GM18505 (cell line): ENCODE results near the gene PGPEP1.
"Not testable (repeated sequence)": the region's sequence is repeated elsewhere in the genome, so short reads cannot be mapped to it uniquely, and the experiment has no call there.

Experiments
- ATAC-seq: cut with Tn5 transposase; IDR thresholded peaks from one replicate; pipeline ENCODE4 v1.9.1; 2021; ENCODE audit not compliant: unreplicated experiment
- POLR2A ChIP-seq: IDR thresholded peaks from 4 replicates; pipeline ENCODE4 v1.6.1; 2011; ENCODE audit warnings: borderline replicate concordance; ENCODE audit not compliant: insufficient read depth, insufficient read length; ENCODE audit errors: extremely low read depth

PGPEP1 gene

DNA sequence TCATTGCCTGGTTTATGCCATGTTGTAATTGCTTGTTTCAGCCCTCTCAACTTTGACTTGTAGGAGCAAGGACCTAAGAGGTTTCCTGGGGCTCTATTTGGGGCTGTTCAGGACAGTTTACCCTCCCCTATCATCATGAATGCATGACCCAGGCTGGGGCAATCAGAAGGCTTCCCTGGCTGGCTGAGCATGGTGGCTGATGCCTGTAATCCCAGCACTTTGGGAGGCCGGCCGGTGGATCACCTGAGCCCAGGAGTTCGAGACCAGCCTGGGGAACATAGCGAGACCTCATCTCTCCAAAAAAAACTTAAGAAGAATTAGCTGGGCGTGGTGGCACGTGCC is 11.4 kb upstream of the PGPEP1 start:
- ATAC-seq, result no peak
- TF ChIP-seq POLR2A, result no peak

DNA sequence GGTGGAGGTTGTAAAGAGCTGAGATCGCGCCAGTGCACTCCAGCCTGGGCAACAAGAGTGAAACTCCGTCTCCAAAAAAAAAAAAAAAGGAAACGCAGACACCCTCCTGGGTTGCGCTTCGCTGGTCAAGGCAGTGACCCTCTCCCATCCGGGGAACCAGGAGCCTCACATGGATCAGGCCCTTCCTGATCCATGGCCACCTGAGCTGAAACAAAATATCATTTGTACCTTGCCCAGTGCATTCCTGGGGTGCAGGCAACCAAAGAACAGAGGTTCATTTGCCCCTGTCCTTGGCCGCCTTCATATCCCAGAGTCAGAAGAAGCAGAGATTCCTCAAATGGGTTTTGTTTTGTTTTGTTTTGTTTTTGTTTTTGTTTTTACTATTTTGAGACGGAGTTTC is 9.5 kb upstream of the PGPEP1 start:
- ATAC-seq, result no peak
- TF ChIP-seq POLR2A, result no peak

DNA sequence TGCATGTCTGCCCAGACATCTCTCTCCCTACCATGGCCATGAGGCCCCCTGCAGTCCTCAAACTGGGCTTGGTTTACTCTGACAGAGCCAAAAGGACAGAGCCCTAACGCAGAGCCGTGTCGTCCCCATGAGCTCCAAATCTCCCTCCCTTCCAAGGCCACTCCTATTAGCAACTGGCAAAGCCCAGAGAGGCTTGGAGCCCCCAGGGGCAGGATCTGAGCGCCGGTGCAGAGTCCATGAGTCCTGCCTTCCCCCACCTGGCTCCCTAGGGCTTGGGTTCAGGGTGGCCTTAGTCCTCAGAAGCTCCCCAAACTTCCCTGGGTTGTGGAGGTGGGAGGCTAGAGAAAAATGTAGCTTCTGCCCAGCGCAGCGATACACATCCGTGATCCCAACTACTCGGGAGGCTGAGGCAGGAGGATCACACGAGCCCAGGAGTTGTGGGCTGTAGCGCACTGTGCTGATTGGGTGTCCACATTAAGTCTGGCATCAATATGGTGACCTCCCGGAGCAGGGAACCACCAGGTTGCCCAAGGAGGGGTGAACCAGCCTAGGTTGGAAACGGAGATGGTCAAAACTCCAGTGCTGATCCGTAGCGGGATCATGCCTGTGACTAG is 7.4 kb upstream of the PGPEP1 start:
- TF ChIP-seq POLR2A, result no peak
- ATAC-seq, result no peak

DNA sequence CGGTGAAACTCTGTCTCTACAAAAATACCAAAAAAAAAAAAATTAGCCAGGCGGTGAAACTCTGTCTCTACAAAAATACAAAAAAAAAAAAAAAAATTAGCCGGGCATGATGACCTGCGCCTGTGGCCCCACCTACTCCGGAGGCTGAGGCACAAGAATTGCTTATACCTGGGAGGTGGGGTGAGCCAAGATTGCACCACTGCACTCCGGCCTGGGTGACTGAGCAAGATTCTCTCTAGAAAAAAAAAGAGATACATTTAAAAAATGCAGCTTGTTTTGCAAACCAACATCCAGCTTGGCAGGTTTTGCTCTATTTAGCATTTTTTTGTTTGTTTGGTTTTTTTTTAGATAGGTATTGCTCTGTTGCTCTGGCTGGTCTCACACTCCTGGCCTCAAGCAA is 6.7 kb upstream of the PGPEP1 start:
- no peak for TF ChIP-seq POLR2A

DNA sequence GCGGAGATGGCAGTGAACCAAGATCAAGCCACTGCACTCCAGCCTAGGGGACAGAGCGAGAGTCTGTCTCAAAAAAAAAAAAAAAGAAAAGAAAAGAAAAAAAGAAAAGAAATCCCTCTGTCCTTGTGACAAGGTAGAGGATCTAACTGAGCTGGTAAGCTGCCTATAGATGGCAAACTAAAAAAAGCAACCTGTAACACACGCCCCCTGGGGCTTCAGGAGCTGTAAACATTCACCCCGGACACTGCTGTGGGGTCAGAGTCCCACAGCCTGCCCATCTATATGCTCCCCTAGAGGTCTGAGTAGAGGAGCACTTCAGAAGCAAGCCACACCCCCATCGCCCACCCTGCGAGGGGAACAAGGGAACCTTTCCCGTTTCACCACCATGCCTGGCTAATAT is 4.3 kb upstream of the PGPEP1 start:
- no peak for TF ChIP-seq POLR2A
- no peak for ATAC-seq

More for the DNA sequence above, 6.7 kb upstream of the PGPEP1 start:
- no peak for ATAC-seq

DNA sequence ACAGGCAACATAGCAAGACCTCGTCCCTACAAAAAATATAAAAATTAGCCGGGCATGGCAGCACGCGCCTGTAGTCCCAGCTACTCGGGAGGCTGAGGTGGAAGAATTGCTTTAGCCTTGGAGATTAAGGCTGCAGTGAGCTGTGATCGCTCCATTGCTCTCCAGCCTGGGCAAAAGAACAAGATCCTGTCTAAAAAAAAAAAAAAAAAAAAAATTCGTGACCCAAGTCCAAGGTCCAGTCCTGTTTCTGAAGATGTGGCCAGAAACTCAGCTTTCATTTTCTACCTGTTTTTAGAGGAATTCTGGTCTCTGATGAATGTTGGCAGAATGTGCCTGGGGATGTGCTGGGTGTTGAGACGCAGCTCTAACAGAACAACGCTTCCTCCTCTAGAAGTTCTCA is 1.9 kb upstream of the PGPEP1 start:
- ATAC-seq, result no peak
- no peak for TF ChIP-seq POLR2A

DNA sequence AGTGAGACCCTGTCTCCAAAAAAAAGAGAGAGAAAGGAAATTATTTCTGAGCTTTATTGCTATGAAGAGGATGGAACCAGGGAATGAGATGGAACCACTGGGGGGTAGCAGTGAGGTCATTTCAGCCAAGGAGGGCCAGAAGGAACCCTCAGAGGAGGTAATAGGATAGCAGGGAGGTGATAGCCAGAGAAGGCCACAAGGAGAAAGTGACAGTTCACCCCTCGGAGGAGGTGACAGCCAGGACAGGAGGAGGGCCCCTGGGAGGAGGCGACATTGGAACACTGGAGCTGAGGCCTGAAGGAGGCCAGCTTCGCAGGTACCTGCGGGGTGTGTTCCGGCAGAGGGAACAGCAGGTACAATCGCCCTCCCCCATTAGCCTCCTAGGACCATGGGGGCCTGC is 675 bp upstream of the PGPEP1 start:
- ATAC-seq, result no peak
- TF ChIP-seq POLR2A, result no peak

DNA sequence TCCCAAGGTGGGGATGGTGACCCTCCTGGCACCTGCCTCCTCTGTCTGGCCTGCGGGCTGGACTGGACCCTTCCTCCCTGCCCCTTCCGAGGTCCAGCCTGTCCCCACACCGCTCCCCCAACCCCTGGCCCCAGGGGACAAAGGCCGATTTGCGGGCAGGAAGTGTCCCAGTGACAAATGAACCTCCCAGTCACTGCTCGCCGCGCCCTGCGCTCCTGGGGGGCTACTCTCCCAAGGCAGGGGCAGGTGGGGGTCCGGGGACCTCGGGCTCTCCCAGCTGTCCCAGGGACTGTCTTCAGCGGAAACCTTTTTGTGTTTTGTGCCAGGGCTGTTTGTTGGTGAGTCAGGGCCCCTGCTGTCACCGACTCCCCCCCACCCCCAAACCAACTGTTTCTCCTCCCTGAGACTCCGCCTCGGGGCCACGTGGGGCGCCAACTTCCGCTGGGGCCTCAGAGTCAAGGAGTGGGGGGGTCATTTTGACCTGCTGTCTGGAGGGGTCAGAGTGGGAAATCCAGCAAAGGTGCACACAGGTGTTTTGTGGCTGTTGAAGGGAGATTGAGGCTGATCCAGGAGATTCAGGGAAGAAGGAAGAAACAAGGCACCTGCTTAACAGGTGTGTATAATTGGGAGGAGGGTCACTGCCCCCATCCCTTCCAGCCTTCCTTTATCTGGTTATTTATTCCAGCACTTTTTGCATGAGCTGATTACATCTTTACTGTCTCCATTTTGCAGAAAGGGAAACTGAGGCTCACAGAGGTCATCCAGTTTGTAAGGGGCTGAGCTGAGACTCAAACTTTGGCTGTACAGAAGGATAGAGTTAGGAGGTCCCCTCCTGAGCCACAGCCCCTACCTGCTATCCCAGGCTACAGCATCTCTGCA is 831 bp downstream of the PGPEP1 start:
- peak; percentile 29 for TF ChIP-seq POLR2A
- ATAC-seq, result no peak

DNA sequence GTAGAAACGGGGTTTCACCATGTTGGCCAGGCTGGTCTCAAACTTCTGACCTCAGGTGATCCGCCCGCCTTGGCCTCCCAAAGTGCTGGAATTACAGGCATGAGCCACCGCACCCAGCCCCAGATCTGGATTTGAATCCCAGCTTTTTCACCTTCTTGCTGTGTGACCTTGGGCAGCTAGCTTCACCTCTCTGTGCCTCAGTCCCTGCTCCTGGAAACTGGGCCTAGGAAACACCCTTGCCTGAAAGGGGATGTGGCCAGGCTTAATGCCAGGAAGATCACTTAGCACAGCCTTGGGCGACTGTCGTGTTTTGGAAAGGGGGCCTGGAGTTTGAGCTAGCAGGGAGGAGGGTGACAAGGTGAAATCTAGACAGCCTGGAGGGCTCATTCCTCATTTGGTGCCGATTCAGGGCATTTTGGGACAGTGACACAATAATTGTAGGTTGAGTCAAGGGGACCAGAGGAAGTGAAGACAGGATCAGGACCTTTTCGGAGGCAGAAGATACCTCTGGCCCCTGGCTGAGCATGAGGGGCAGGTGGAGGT is 1.8 kb downstream of the PGPEP1 start:
- no peak for ATAC-seq
- no peak for TF ChIP-seq POLR2A

DNA sequence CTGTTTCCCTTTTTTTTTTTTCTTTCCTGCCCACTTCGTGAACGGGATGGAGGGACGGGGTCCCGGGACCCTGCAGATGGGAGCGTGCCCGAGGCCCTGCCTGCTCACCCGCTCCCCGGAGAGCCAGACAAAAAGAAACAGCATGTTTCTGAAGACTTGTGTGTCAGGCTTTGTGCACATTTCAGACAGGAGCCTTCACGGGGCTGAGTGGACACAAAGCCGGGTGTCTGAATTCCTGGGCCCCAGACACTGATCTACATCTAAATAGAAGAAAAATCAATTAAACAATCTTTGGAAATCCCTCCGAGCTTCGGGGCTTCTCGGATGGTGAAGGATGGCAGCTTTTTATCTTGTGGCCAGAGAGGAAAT is 4.2 kb downstream of the PGPEP1 start:
- TF ChIP-seq POLR2A, result no peak
- ATAC-seq, result no peak

DNA sequence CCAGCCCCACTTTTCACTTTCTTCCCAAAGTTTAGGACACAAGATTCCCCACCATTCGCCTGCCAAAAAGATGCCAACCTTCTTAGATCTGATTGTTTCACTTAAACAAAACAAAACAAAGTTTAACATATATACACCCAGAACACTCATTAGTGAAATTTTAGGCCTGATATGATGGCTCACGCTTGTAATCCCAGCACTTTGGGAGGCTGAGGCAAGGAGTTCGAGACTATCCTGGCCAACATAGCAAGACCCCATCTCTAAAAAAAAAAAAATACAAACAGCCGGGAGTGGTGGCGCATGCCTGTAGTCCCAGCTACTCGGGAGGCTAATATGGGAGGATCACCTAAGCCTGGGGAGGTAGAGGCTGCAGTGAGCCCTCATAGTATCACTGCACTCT is 4.9 kb downstream of the PGPEP1 start:
- no peak for ATAC-seq
- TF ChIP-seq POLR2A, result no peak

DNA sequence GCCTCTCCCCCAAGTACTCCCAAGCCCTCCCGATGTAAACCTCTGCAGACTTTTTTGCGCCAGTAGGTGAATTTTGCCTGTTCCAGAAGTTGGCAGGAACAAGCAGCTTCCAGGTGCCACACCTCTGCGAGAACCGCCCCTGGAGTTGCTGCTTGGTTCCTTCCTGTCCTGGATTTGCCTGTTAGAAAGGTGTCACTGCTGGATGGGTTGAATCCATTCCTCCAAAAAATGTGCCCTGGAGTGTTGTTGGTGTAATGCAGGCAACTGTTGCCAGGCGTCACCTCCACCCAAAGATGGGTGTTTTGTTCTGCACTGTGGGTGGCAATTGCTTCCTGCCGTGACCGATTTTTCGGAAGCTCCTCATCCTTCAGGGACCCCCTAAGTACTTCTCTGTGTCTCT is 5.7 kb downstream of the PGPEP1 start:
- no peak for TF ChIP-seq POLR2A
- ATAC-seq, result no peak

DNA sequence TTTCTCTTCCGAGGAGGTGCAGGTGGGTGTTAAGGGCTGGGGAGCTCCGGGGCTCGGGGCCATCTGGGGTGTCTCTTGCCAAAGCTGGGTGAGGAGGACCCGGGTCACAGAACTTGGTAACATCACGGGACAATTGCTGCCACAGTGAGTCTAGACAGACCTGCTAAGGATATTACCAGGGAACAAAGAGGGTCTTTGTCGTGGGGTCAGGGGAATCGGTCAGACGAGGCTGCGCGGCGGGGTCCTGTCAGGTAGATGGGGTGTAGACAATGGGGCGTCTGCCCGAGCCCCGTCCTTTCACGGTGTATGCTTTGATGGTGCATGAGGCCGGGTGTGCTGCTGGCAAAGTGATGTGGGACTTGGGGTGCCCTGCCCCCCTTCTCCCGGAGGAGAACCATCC is 7.8 kb downstream of the PGPEP1 start:
- no peak for ATAC-seq
- TF ChIP-seq POLR2A, result no peak

DNA sequence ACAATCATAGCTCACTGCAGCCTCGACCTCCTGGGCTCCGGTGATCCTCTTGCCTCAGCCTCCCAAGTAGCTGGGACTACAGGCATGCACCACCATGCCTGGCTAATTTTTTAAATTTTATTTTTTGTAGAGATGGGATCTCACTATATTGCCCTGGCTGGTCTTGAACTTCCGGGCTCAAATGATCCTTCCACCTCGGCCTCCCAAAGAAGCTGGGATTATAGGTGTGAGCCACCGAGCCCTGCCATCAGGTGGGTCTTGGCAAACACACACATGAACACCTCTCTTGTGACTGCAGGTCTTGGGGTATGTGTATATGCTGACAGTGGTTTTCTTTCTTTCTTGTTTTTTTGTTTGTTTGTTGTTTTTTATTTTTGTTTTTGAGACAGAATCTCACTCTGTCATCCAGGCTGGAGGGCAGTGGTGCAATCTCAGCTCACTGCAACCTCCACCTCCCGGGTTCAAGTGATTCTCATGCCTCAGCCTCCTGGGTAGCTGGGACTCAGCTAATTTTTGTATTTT is 8.5 kb downstream of the PGPEP1 start:
- not testable (repeated sequence) for ATAC-seq
